HG02623 (cell line): ENCODE results near the gene PSKH1.

Experiments
- ATAC-seq: cut with Tn5 transposase; IDR thresholded peaks from one replicate; pipeline ENCODE4 v1.9.1; 2021; ENCODE audit warnings: moderate library complexity; ENCODE audit not compliant: unreplicated experiment

PSKH1 gene

DNA sequence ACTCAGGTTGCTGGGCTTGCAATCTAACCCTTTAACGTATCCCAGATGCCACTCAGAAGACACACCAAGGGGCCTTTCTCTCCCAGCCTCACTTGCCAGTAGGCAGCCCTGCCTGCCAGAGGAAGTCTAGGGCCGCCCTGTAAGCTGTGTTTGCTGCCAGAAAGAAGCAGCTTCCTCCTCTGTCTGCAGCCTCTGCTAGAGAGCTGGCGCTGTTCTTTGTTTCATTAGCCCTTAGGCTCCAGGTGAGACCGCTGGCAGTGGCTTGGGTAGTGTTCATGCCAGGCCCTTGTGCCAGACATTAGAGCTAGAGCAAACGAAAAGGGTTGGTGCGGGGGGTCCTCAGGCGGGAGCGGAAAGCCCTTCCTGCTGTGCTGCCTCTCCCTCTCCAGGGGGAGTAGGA is 29.7 kb downstream of the PSKH1 start:
- no peak for ATAC-seq

DNA sequence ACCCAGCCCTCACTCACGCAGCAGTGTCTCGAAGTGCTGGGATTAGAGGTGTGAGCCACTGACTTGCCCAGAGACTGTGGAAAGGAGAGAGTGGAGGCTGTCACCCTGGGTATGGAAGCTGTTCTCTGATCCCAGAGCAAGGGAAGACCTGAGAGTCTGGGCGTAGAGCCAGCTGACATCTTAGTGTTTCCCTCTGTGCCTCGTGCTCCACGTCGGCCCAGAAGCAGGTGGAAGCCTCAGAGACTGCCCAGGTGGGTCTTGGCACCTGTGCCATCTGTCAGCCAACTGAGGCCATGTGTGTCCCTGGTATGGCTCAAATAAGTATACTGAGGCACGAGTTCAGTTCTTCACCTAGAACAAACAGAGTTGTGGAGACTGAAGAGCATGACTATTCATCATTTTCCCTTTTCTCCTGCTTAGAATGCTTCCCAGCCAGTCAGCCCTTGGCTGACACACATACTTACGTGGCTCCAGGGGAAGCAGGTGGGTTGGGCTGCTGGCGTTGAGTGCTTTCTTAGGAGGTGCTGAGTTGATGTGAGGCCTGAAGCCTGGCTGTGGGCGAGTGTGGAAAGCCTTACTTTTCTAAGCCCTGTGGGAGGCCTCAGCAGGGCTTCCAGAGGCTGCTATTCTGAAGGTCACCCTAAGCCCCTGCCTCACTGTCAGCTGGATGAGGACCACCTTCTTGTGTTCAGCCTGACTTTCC is 30.5 kb downstream of the PSKH1 start:
- ATAC-seq = no peak

DNA sequence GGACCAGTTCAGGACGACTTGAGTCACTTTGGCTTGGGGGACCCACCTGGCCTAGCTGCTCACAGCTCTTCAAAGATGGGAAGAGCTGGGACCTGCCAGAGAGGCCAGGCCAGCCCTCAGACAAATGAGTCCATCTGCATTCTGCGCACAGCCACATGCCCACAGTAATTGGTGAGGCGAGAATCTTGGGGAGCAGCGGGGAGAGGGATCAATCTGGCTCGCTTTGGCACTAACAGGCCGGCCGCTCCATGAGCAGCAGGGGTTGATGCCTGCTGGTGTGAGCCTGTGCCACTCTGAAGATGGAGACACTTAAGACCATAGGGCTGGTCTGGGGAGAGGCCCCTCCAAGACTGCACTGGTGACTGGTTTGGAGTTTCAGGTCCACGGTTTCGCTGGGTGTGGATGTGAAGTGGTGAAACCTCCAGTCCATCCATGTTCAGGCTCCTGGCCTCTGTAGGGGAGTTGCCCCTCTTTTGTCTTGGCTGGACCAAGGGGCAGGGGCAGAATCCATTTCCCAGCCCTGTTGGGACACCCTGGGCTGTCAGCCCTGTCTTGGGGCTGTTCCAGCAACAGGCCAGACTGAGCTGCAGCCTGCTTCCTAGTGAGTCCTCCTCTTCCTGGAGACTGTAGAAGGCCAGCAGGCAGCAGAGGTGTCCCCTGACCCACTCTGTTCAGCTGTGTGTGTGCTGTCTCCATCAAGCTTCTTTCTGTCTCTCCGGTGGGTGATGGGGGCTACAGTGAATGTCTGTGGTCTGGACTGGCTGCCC is 31.3 kb downstream of the PSKH1 start:
- no peak for ATAC-seq

DNA sequence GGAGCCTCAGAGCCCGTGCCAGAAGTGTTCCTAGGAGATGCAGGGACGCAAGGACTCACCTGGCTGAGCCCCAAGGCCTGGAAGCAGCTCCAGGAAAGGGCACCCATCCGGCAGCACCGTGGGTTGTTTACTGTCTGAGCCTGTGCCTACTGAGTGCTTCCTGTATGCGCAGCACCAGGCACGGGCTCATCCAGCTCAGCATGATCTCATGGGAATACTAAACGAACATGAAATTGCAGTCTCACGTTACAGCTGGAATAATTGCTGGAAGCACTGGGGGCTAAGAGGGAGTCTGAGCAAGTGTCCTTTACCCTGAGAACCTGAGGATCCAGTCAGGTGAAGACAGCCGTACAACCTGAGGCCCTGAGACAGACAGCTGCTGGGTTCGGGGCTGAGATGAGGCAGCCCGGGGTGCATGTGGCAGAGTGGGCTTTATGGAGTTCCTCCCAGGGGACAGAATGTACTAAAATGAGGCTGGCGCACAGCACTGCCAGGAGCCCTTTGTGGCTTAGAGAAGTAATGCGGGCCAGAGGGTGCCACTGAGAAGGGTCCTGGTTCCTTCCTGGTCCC is 33.2 kb downstream of the PSKH1 start:
- ATAC-seq = no peak

DNA sequence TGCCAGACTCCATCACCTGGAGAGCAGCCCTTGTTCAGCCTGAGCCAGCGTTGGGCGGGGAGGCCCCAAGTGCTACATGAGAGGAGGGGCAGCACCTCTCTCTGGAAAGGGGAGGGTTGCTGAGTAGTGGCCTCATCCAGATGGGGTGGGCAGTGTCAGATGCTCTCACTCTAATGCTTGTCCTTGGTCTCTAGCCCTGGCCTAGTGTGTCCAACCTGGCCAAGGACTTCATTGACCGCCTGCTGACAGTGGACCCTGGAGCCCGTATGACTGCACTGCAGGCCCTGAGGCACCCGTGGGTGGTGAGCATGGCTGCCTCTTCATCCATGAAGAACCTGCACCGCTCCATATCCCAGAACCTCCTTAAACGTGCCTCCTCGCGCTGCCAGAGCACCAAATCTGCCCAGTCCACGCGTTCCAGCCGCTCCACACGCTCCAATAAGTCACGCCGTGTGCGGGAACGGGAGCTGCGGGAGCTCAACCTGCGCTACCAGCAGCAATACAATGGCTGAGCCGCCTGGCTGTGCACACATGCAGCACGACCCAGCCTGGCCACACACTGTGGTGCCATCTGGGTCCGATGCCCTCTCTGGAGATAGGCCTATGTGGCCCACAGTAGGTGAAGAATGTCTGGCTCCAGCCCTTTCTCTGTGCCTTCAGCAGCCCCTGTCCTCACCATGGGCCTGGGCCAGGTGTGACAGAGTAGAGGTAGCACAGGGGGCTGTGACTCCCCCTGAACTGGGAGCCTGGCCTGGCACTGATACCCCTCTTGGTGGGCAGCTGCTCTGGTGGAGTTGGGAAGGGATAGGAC is 34.3 kb downstream of the PSKH1 start:
- no peak for ATAC-seq

DNA sequence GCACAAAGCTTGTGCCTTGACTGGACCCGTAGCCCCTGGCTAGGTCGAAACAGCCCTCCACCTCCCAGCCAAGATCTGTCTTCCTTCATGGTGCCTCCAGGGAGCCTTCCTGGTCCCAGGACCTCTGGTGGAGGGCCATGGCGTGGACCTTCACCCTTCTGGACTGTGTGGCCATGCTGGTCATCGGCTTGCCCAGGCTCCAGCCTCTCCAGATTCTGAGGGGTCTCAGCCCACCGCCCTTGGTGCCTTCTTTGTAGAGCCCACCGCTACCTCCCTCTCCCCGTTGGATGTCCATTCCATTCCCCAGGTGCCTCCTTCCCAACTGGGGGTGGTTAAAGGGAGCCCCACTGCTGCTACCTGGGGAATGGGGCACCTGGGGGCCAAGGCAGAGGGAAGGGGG is 35.1 kb downstream of the PSKH1 start:
- ATAC-seq = no peak

DNA sequence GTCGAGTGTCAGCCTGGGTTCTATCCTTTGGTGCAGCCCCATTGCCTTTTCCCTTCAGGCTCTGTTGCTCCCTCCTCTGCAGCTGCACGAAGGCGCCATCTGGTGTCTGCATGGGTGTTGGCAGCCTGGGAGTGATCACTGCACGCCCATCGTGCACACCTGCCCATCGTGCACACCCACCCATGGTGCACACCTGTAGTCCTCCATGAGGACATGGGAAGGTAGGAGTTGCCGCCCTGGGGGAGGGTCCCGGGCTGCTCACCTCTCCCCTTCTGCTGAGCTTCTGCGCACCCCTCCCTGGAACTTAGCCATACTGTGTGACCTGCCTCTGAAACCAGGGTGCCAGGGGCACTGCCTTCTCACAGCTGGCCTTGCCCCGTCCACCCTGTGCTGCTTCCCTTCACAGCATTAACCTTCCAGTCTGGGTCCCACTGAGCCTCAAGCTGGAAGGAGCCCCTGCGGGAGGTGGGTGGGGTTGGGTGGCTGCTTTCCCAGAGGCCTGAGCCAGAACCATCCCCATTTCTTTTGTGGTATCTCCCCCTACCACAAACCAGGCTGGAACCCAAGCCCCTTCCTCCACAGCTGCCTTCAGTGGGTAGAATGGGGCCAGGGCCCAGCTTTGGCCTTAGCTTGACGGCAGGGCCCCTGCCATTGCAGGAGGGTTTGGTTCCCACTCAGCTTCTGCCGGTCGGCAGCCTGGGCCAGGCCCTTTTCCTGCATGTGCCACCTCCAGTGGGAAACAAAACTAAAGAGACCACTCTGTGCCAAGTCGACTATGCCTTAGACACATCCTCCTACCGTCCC is 35.7 kb downstream of the PSKH1 start:
- no peak for ATAC-seq

DNA sequence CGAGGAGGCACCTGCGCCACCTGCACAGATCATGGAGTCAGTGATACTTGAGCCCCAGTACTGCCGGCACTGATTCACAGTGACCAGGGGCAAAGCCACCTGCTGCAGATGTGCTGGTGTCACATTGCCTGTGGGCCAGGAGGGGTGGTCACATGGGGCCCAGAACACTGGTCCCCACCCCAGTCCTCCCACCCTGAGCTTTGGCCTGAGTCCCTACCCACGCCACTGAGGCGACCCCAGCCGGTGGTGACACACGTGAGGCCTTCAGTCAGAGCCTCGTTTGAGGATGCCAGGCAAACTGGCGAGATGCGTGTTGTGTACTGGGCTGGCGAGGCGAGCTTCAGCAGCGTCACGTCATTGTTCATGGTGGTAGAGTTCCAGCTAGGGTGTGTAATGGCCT is 37.1 kb downstream of the PSKH1 start:
- ATAC-seq = no peak

DNA sequence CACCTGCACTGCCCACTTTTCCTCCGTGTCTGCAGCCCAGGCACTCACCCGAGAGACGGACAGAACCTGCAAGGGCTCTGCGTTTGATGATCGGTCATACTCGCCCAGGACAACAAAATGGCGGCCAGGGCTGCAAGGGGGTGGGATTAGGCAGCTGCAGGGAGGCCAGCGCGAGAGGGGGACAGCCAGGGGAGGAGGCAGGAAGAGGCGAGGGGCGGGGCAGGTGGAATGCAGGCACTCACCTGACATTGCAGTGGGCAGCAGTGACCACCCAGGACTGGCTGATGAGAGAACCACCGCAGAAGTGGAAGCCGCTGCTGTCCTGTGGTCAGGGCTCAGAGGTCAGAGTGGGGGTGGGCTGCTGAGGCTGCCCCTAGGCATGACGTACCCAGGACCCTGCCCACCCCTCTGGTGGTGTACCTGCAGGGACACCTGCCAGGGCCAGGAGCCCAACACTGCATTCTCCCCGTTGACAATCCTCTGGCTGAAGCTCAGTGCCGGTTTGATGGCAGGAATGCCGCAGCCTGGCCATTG is 37.7 kb downstream of the PSKH1 start:
- ATAC-seq = no peak

DNA sequence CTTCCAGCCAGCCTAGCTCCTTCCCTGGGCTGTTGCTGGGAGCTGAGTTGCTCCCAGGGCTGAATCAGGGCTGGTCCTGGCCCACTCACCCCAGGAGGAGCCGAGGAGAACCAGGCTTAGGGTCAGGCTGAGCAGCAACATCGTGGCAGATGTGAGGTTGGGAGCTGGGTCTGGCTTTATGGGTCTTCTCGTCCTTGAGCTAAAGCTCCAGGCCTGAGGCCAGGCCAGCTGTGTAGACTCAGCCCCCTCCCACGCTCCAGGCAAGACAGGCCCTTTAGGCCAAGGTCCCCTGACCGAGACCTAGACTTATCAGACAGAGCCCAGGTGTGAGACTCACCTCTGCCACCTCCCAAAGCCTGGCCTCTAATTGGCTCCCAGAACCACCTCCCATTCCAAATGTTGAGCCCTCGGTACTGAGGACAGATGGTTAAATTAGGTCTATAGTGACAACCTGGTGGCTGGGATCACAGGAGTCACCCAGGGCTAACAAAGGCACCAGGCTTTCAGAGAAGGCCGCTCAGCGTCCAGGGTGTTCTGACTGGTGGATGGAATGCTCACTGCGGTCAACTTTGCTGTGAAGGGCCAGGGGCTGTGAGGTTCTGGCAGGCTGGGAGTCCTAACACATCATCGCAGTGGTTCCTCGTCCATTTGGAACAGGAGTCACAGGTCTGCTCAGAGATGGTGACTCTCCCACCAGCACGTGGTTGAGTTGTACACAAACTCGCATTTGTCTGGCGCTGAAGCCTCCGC is 38.8 kb downstream of the PSKH1 start, which contains the start of gene CTRL:
TSS of gene CTRL (minus strand) at position 151 of the 750 bp plus-strand sequence. CDS start at position 141, 10 bp downstream.
- no peak for ATAC-seq

DNA sequence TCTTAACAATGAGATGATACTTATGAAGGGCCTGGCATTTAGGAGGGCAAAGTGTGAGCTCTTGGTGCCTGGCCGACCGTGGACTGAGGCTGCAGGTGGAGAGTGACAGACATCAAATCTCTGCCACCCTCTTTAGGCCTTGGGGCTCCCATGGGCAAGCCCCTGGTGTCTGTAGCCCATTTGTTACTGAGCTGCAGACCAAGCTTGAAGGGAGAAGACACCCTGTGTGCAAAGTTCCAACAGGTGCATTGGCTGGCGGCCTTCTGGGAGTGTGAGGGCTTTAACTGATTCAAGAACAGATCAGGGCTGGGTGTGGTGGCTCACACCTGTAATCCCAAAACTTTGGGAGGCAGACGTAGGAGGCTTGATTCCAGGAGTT is 39.4 kb downstream of the PSKH1 start:
- ATAC-seq = no peak

DNA sequence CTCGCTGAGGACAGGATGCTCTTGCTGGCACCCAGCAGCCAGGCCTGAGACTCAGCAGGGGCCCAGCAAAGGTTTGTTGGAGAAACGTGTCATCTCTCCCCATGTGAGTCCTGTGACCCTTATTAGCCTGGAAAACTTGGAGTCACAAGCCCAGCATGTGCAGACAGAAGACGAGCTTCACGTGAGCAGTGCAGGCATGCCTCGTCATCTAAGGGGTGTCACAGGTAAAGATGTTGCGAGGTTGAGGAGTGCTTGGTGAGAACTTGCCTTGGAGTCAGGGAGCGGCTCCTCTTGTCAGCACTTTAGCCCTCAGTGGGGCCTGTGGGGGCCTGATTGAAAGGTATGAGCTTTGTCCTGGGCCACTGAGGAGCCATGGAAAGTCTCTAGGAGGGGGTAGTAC is 40.8 kb downstream of the PSKH1 start:
- no peak for ATAC-seq

DNA sequence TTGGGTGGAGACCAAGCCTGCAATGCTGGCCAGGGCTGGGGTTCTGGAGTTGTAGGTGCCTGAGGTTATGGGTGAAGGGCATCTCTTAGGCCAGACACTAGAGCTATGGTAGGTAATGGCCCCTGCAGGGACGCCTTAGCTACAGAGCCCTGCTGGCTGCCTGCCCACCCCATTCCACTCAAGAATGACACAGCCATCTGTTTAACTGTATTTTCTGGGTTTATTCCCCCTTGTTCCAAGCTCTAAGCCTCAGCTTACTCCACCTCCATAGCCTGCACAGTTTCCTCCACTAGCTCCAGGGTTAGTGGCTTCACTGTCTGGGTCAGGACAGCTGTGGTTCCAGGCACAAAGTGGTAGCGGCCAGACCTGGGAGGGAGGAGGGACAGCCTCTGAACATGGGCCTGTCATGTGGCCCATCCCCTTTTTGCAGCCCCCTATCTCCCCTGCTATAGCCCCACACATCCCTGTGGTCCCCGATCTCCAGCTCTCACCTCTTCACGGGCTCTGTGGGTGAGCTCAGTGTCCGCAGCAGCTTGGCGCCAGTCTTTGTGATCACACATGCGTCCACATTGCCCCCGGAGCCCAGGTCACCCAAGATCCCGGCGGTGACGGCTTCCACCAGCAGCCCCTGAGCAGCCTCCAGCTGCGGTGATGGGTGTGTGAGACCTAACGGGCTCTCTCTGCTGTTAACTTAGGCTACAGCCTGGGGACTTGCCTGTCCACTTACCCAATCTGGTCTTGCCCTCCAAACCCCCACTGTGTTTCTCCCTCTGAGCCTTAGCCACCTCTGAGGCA is 41.4 kb downstream of the PSKH1 start:
- no peak for ATAC-seq

DNA sequence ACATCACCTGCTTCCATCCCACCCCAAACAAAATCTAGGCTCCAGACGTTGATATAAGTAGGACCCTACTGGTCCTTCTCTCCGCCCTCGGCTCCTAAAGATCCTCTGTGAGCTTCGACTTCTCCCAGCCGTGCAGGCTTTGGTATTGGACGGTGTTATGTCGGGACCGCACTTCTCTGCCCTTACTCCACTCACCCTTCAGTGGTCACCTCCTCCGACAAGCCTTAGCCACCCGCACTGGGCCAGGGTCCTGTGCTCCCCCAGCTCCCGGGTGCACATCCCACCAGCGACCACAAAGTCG is 42.0 kb downstream of the PSKH1 start:
- no peak for ATAC-seq

DNA sequence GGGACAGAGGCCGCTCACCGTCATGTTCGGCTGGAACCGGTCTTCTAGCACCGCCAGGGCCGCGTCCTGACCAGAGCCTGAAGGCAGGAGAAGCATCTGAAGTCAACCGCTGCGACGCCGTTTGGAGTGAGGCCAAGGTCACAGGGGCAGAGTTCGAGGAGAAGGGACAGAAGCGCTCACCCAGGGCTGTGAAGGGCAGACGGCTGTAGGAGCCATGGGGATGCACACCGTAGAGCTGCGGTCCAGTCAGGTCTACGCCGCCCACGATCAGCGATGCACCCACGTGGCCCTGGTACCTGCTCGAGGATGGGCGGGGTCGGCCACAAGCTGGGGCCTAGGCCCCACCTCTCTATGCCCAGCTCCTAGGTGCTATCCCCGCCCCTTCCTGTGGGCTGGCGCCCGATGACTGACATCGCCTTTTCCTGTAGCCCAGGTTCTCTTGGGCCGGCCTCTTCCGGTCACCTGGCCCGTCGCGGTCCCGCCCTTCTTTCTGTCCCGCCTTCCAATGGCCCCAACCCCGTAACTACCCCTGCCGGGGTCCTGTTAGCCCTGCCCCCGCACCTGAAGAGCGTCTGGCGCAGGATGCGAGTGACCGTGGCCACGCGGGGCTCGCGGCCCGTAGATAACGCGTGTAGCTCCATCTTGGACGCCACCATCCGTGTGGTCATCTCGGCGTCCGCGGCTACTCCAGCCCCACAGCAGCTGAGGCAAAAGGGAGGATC is 42.5 kb downstream of the PSKH1 start:
- ATAC-seq = peak; percentile 90

DNA sequence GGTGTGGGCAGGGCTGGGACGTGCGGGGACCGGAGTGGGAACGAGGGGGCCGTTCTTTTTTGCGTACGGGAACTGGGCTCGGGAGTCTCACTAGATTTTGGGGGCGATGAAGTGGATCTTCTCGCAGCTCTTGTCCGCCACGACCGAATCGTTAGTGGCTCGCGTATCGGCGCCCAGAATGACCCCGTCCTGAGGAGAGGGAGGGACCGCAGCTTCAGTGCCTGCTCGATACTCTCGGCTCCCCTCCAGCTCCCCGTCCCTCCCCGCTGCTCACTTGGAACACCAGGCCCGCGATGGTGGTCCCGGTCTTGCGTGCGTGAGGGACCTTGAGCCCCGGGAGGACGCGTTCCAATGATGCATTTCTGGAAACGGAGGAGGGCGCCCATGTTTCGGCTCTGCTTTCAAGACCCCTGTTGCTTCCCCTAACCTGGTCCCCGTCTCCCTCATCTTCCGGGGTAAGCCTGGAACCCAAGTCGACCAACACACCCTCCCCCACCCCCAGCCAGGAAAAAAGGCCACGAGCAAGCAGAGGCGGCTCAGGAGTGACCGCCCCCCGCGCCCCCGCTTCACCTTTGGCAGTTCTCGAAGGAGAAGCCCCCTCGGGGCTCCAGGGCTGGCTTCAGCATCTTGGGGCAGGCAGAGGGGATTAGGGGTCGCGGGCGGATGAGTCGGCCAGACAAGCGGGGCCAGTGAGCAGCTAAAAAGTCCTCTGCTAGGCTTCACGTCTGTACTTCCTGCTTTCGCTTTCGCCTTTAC is 43.2 kb downstream of the PSKH1 start, which contains the start of gene PSMB10:
TSS of gene PSMB10 (minus strand) at position 727 of the 756 bp plus-strand sequence. CDS start at position 626, 101 bp downstream.
- ATAC-seq = no peak

DNA sequence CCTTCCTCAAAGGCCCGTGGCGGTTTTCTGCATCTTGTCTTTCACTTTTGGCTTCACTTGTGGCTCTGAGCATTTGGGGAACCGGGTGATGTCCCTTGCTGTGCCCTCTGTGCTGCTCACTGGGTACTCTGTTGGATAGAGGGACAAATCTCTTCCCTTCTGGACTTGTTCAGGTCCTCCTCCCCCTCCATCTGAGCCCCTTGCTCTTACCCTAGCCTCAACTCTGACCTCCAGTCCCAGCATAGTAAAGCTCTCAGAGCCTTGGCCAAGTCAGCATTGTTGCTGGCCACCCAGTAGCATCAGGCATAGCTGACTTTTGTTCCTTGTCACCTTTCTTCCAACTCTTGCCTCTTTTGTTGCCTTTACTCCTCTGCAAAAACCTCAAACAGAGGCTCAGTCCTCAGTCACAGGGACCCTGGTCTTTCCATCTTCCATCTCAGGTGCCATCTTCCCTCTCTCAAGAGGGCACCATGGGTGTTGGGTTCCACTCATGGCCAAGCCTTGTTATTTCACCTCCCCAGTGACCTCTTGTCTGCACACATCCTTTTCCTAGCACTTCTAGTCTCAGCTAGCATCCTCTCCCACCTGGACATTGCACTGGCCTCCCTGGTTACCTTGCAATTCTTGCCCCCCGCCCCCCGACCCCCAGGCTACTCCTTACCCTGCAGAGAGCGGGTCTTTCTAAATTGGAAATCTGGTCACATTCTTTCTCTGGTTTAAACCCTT is 44.0 kb downstream of the PSKH1 start:
- ATAC-seq = peak; percentile 44
